Liver (tissue), 3 donors: ENCODE measurements around the gene LDLRAD4.

Source experiments
- CTCF ChIP-seq: fragments of 150-350 bp; IDR thresholded peaks from 2 replicates; pipeline ENCODE4 v1.5.1; 2017; ENCODE audit warnings: improper control_type of control experiment, low read depth, low read length; ENCODE audit not compliant: missing input control
- GABPA ChIP-seq, 2 donors: IDR thresholded peaks in 1 of 2; conservative IDR thresholded peaks in 1 of 2; 2 replicates each; pipeline ENCODE4 v1.6.1; 2016; ENCODE audit warnings: antibody characterized with exemption in 2 of 2, mild to moderate bottlenecking in 1 of 2, moderate library complexity in 1 of 2
- HNF4G ChIP-seq: IDR thresholded peaks from 2 replicates; pipeline ENCODE4 v1.6.1; 2016; ENCODE audit warnings: antibody characterized with exemption
- JUND ChIP-seq, 2 donors: IDR thresholded peaks; 2 replicates each; pipeline ENCODE4 v1.6.1; 2016; ENCODE audit warnings: antibody characterized with exemption in 2 of 2
- NR2F2 ChIP-seq: IDR thresholded peaks from 2 replicates; pipeline ENCODE4 v1.6.1; 2016; ENCODE audit warnings: antibody characterized with exemption
- RAD21 ChIP-seq, 2 donors: IDR thresholded peaks; 2 replicates each; pipeline ENCODE4 v1.6.1; 2016; ENCODE audit warnings: antibody characterized with exemption in 2 of 2, mild to moderate bottlenecking in 2 of 2
- REST ChIP-seq: IDR thresholded peaks from 2 replicates; pipeline ENCODE4 v1.6.1; 2016; ENCODE audit warnings: antibody characterized with exemption, mild to moderate bottlenecking
- RXRA ChIP-seq, 2 donors: IDR thresholded peaks; 2 replicates each; pipeline ENCODE4 v1.6.1; 2017 to 2018; ENCODE audit warnings: antibody characterized with exemption in 2 of 2, mild to moderate bottlenecking in 1 of 2
- SP1 ChIP-seq: IDR thresholded peaks from 2 replicates; pipeline ENCODE4 v1.6.1; 2018; ENCODE audit warnings: antibody characterized with exemption, mild to moderate bottlenecking
- TAF1 ChIP-seq: conservative IDR thresholded peaks from 2 replicates; pipeline ENCODE4 v1.6.1; 2016; ENCODE audit warnings: antibody characterized with exemption, mild to moderate bottlenecking
- YY1 ChIP-seq: IDR thresholded peaks from 2 replicates; pipeline ENCODE4 v1.6.1; 2016; ENCODE audit warnings: antibody characterized with exemption, mild to moderate bottlenecking
- TF ChIP-seq, protein P1 (sequence below): IDR thresholded peaks from 2 replicates; pipeline ENCODE4 v1.6.1; 2016; ENCODE audit warnings: antibody characterized with exemption
- donor health status: healthy.
- donor health status: healthy.

- TF ChIP-seq TAF1 (no peak), NR2F2 (no peak), CTCF (no peak), SP1 (no peak), GABPA (IDR thresholded peaks at IDR 0.05 in 1 of 2, conservative IDR thresholded peaks at IDR 0.05 in 1 of 2) (no peak), REST (no peak), RAD21 (IDR thresholded peaks at IDR 0.05) (no peak), RXRA (IDR thresholded peaks at IDR 0.05) (no peak), HNF4G (no peak), YY1 (no peak), JUND (IDR thresholded peaks at IDR 0.05) (no peak)
- TF ChIP-seq, protein P1, sequence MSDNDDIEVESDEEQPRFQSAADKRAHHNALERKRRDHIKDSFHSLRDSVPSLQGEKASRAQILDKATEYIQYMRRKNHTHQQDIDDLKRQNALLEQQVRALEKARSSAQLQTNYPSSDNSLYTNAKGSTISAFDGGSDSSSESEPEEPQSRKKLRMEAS, result no peak
These were observed 22.7 kb downstream of the LDLRAD4 start for GRCh38 chr18:13241083-13241892.
